Measurements from ENCODE around the gene HCFC1R1.

The HCFC1R1 gene

GRCh38 chr16:2976201-2976600, 47.5 kb downstream of the HCFC1R1 start:
- peak; percentile 45 for DNase-seq (ENCODE audit: low spot score)

GRCh38 chr16:2975161-2975795, 48.5 kb downstream of the HCFC1R1 start:
- DNase-seq (ENCODE audit: low spot score), result no peak

DNA sequence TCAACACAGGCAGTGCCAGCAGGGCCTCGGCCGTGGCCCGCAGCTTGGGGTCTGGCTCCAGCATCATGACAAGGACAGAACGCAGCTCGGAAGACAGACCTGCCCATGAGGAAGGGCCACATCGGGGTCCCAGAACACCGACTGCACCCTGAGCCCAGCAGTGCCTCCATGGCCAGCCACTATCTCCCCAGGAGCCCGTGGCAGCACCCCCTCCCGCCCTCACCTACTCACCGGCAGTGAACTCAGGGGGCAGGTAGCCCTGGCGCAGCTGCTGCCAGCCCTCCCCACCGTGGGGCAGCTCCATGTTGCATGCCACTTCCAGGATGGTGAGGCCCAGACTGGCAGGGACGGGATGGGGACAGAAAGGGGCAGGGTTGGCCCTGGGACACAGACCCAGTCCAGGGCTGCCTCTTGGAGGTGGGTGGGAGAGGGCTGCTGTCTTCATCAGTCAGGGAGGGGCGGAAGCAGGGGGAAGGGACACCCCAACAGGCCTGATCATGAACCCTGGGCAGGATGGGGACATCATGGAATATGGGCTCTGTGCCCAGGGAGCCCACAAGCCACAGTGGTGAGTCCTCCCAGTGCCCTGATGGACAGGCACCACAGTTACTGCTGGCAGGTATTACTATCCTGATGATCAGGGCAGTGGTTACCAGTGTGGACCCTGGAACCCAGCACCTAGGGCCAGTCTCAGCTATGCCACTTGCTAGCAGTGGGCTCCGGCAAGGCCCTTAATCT, 49.3 kb downstream of the HCFC1R1 start:
- no peak for DNase-seq (ENCODE audit: low spot score)

GRCh38 chr16:2973605-2974318, 50.0 kb downstream of the HCFC1R1 start:
- no peak for DNase-seq (ENCODE audit: low spot score)

DNA sequence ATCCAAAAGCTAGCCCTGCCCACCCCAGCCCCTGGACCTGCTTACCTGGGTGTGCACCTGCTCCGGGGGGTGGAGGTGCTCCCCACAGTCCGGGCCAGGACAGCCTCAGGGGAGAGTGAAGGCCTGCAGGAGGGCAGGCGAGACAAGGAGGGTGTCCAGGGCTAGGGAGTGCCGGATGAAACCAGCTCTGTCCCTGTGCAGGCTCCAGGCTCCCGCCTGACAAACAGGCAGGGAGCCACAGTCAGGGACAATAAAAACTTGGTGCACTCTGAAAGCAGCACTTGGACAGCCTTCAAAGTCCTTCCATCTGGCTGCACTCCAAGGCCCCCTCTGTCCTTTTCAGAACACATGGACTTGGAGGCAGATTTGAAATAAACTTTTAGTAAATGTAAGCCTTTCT, 50.6 kb downstream of the HCFC1R1 start:
- DNase-seq (ENCODE audit: low spot score), result peak; percentile 40

Data from Ammon's horn (tissue), 1 donor.